ENCODE measurements around the gene ACP5.
"Not testable (repeated sequence)": the region's sequence is repeated elsewhere in the genome, so short reads cannot be mapped to it uniquely, and the experiment has no call there.

ACP5 gene

DNA sequence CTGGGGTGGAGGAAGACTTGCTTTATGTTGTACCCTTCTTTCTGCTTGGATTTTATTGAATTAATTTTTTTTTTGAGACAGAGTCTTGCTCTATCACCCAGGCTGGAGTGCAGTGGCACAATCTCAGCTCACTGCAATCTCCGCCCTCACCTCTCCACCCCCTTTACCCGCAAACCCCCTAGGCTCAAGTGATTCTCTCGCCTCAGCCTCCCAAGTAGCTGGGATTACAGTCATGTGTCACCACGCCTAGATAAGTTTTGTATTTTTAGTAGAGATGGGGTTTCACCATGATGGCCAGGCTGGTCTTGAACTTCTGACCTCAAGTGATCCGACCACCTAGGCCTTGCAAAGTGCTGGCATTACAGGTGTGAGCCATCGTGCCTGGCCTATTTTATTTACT is 4.1 kb downstream of the ACP5 start:
- not testable (repeated sequence) for H3K27me3 Mint-ChIP-seq; H3K36me3 Mint-ChIP-seq (ENCODE audit: insufficient read depth); H3K27ac Mint-ChIP-seq; ATAC-seq (replicated peaks); H3K4me3 Mint-ChIP-seq; H3K4me1 Mint-ChIP-seq (ENCODE audit: low read depth in 2 of 2); H3K9me3 Mint-ChIP-seq; DNase-seq

DNA sequence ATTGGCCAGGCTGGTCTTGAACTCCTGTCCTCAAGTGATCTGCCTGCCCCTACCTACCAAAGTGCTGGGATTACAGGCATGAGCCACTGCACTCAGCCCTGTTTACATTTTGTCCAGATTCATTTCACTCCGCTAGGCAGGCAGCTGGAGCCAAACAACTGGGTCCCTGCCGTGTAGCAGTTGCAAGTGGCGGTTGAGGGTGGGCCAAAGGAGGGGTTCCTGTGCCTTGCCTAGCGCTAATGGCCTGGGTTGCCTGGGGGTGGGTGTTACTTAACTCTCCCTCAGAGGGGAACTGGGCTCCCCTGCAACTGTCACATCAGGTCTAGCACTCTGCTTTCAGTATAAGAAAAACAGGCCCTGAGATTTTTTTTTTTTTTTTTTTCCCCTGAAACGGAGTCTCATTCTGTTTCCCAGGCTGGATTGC is 7.4 kb downstream of the ACP5 start:
- H3K4me1 Mint-ChIP-seq (ENCODE audit: low read depth in 2 of 2) = no peaks in the 10 kb centered on the region
- H3K27ac Mint-ChIP-seq = no peak overlapping the region
- ATAC-seq (replicated peaks) = no peak
- peaks cover 2% of the 10 kb centered on the region for H3K36me3 Mint-ChIP-seq (ENCODE audit: insufficient read depth)
- H3K9me3 Mint-ChIP-seq = no peaks in the 10 kb centered on the region
- DNase-seq = no peak
- H3K4me3 Mint-ChIP-seq = no peak overlapping the region
- no peaks in the 10 kb centered on the region for H3K27me3 Mint-ChIP-seq

DNA sequence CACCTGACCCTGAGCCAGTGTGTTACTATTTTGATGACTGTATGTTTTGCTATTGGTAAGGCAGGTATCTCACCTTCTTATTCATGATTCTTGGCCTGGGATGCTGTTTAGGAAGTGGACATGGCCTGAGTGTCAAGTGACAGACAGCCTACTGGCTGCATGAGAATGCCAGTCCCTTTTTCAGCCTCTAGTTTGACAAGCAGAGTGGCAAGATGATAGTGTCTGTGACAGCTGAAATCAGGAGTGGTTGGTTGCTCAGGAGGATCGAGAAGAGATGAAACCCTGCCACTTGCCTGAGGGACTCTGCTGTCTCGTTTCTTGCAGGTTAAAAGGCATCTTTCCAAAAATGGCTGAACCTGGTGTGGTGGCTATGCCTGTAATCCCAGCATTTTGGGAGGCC is 11.3 kb downstream of the ACP5 start:
- H3K4me3 Mint-ChIP-seq = no peak overlapping the region
- H3K27me3 Mint-ChIP-seq = no peaks in the 10 kb centered on the region
- H3K4me1 Mint-ChIP-seq (ENCODE audit: low read depth in 2 of 2) = no peaks in the 10 kb centered on the region
- ATAC-seq (replicated peaks) = no peak
- peak overlapping the region; percentile 8 to 23 for H3K27ac Mint-ChIP-seq
- no peak for DNase-seq
- no peaks in the 10 kb centered on the region for H3K9me3 Mint-ChIP-seq
- H3K36me3 Mint-ChIP-seq (ENCODE audit: insufficient read depth) = no peaks in the 10 kb centered on the region

GRCh38 chr19:11565649-11565980 is 11.8 kb downstream of the ACP5 start:
- not testable (repeated sequence) for H3K4me1 Mint-ChIP-seq (ENCODE audit: low read depth in 2 of 2)

GRCh38 chr19:11564082-11564807 is 13.2 kb downstream of the ACP5 start:
- not testable (repeated sequence) for H3K4me3 Mint-ChIP-seq; H3K9me3 Mint-ChIP-seq; DNase-seq; H3K36me3 Mint-ChIP-seq (ENCODE audit: insufficient read depth); H3K27ac Mint-ChIP-seq; H3K27me3 Mint-ChIP-seq; ATAC-seq (replicated peaks)
- H3K4me1 Mint-ChIP-seq (ENCODE audit: low read depth in 2 of 2) = peaks cover 10% of the 10 kb centered on the region in 2 donors

More at GRCh38 chr19:11565649-11565980, 11.8 kb downstream of the ACP5 start:
- H3K27ac Mint-ChIP-seq; H3K4me3 Mint-ChIP-seq; H3K36me3 Mint-ChIP-seq (ENCODE audit: insufficient read depth); H3K27me3 Mint-ChIP-seq; ATAC-seq (replicated peaks); H3K9me3 Mint-ChIP-seq; DNase-seq: not testable (repeated sequence)

DNA sequence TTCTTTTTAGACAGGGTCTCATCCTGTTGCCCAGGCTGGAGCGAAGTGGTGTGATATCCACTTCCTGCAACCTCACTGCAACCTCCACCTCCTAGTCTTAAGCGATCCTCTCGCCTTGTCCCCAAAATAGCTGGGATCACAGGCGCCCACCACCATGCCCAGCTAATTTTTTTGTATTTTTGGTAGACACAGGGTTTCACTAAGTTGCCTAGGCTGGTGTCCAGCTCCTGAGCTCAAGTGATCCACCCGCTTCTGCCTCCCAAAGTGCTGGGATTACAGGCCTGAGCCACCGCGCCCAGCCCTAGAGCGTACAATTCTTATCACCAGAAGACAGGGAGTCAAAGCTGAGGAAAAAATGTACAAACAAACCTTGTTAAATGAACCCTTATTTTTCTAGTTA is 13.9 kb downstream of the ACP5 start:
- no peak for ATAC-seq (replicated peaks)
- no peak for DNase-seq
- H3K4me1 Mint-ChIP-seq (ENCODE audit: low read depth in 2 of 2) = peaks cover 14% of the 10 kb centered on the region in 2 donors
- H3K9me3 Mint-ChIP-seq = no peaks in the 10 kb centered on the region
- H3K27me3 Mint-ChIP-seq = no peaks in the 10 kb centered on the region
- peaks cover 7% of the 10 kb centered on the region for H3K36me3 Mint-ChIP-seq (ENCODE audit: insufficient read depth)
- H3K4me3 Mint-ChIP-seq = no peak overlapping the region
- H3K27ac Mint-ChIP-seq = no peak overlapping the region

- no peaks in the 10 kb centered on the region for H3K9me3 Mint-ChIP-seq
- peak overlapping the region; percentile 91 to 97 for H3K4me3 Mint-ChIP-seq
- peak; percentile 42 for ATAC-seq (replicated peaks)
- no peaks in the 10 kb centered on the region for H3K27me3 Mint-ChIP-seq
- H3K27ac Mint-ChIP-seq = peak overlapping the region; percentile 18 to 50
- H3K36me3 Mint-ChIP-seq (ENCODE audit: insufficient read depth) = peaks cover 11% of the 10 kb centered on the region
- peaks cover 32 to 38% of the 10 kb centered on the region in 2 donors for H3K4me1 Mint-ChIP-seq (ENCODE audit: low read depth in 2 of 2)
- DNase-seq = peak; percentile 52 to 60 (median 54)
These were observed 16.9 kb downstream of the ACP5 start for GRCh38 chr19:11560404-11561051.

DNA sequence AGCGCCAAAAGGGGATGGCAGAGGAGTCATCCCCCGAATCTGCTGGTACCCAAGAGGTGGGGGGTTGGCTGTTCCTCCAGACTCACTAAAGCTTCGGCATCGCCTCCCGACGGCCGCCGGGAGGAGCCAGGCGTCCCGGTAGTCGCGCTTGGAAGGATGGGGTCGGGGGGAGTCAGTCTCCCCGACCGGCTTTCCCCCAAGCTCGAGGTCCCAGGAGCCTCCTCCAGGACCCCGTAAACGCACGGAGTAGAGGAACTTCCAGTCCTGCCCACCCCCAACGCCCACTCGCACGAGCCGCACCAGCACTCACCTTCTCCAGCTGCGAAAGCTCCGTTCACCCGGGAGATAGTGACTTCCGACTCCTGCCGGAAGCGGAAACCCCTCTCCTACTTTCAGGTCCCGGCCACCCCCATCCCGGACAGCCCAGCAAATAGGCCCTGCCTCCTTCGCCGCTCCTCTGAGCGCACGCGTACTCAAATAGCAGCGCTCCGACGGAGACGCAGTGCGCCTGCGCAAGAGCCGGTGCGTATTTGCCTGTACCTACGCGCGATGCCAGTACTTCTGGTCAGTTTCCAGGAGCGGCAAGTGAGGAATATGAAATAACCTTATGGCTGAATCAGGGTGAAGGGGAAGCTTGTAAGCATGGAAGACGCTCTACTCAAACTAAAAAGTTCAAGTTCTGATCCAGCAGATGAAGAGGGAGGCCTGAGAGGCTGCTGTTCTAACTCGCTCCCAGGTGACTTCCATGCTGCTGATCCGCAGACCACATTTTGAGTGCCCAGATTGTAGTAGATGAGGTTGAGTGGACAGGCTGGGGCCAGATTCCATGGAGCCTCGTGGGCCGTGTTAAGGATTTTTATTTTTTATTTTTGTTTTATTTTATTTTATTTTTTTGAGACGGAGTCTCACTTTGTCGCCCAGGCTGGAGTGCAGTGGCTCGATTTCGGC is 18.3 kb downstream of the ACP5 start, which contains the start of gene ELOF1:
ELOF1 (minus strand) TSS at position 350 of the 948 bp plus-strand sequence. CDS start 4,883 bp downstream, outside the sequence.
- ATAC-seq (replicated peaks) = peak; percentile 95
- peaks cover 35 to 42% of the 10 kb centered on the region in 2 donors for H3K4me1 Mint-ChIP-seq (ENCODE audit: low read depth in 2 of 2)

DNA sequence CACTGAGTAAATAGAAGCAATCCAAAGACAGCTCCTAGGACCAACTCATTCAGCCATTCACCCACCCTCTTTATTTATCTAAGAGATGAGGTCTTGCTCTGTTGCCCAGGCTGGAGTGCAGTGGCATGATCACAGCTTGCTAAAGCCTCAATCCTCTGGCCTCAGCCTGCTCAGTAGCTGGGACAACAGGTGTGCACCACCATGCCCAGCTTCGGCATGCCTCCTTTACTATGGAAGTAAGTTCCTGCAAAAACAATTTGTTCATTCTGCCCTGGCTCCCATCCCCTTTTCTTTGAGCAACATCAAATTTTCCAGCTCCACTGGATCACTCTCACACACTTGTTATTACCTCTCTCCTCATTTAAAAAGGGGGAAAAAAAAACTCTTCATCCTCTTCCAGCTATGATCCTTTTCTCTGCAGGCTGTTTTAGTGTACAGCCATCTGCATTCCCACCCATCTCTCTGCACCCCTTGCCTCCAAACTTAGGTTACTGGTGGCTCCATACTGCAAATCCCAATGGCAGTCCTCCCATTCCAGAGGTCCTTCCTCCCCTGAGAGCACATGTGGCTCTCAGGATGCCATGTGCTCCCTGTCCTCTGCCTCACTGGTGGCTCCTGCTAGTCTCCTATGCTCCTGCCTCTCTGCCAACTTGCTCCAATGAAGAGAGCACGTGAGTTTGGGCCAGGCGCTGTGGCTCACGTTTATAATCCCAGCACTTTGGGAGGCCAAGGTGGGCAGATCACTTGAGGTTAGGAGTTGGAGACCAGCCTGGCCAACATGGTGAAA is 20.6 kb downstream of the ACP5 start:
- peak overlapping the region; percentile 91 to 97 for H3K4me3 Mint-ChIP-seq
- peak overlapping the region in 1 of 2 donors; percentile 78 for H3K27ac Mint-ChIP-seq
- peaks cover 35 to 42% of the 10 kb centered on the region in 2 donors for H3K4me1 Mint-ChIP-seq (ENCODE audit: low read depth in 2 of 2)
- ATAC-seq (replicated peaks) (no peak), DNase-seq (no peak)
- H3K27me3 Mint-ChIP-seq = no peaks in the 10 kb centered on the region
- no peaks in the 10 kb centered on the region for H3K9me3 Mint-ChIP-seq
- H3K36me3 Mint-ChIP-seq (ENCODE audit: insufficient read depth) = peaks cover 28% of the 10 kb centered on the region

More for the DNA sequence above, 18.3 kb downstream of the ACP5 start, which contains the start of gene ELOF1:
- DNase-seq = peak; percentile 91 to 94 (median 93)
- peak within 1 kb of the TSS; percentile 78 to 97 for H3K27ac Mint-ChIP-seq
- H3K4me3 Mint-ChIP-seq = peak within 1 kb of the TSS; percentile 91 to 97
- H3K36me3 Mint-ChIP-seq (ENCODE audit: insufficient read depth) = peaks cover 18% of the 10 kb centered on the region
- H3K27me3 Mint-ChIP-seq = no peaks in the 10 kb centered on the region
- no peaks in the 10 kb centered on the region for H3K9me3 Mint-ChIP-seq

DNA sequence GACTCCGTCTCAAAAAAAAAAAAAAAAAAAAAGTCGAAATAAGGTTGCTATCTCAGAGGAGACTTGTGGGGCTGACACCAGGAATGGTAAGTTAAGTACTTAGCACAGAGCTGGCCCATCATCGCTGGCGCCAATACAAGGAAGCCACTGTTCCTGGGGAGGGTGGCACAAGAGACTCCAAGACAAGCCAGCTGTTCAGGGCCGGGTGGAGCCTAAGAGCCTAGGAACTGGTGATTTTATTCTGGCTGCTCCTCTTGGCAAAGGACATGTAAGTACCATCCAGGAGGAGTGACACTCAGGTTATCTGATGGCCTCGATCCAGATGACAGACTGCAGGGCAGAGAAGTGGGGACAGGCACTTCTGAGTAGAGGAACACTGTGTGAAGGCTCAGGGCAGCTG is 22.2 kb downstream of the ACP5 start:
- Mint-ChIP-seq H3K27me3 (no peaks in the 10 kb centered on the region), H3K36me3 (ENCODE audit: insufficient read depth) (peaks cover 33% of the 10 kb centered on the region), H3K27ac (peak overlapping the region in 1 of 2 donors; percentile 29), H3K9me3 (no peaks in the 10 kb centered on the region), H3K4me1 (ENCODE audit: low read depth in 2 of 2) (peaks cover 29 to 38% of the 10 kb centered on the region in 2 donors), H3K4me3 (no peak overlapping the region)
- DNase-seq = no peak
- ATAC-seq (replicated peaks) = no peak

GRCh38 chr19:11554160-11554559 is 23.3 kb downstream of the ACP5 start:
- Mint-ChIP-seq H3K27ac (no peak overlapping the region), H3K27me3 (no peaks in the 10 kb centered on the region), H3K4me3 (no peak overlapping the region), H3K9me3 (no peaks in the 10 kb centered on the region), H3K4me1 (ENCODE audit: low read depth in 2 of 2) (peaks cover 23 to 32% of the 10 kb centered on the region in 2 donors), H3K36me3 (ENCODE audit: insufficient read depth) (peaks cover 30% of the 10 kb centered on the region)
- no peak for ATAC-seq (replicated peaks)
- DNase-seq = no peak

- H3K36me3 Mint-ChIP-seq (ENCODE audit: insufficient read depth) = peaks cover 26% of the 10 kb centered on the region
- no peak overlapping the region for H3K27ac Mint-ChIP-seq
- peaks cover 14 to 21% of the 10 kb centered on the region in 2 donors for H3K4me1 Mint-ChIP-seq (ENCODE audit: low read depth in 2 of 2)
- H3K27me3 Mint-ChIP-seq = no peaks in the 10 kb centered on the region
- H3K9me3 Mint-ChIP-seq = no peaks in the 10 kb centered on the region
- DNase-seq (no peak), ATAC-seq (replicated peaks) (no peak)
- no peak overlapping the region for H3K4me3 Mint-ChIP-seq
These were observed 24.6 kb downstream of the ACP5 start for GRCh38 chr19:11552666-11553372.
